Liver (tissue), 9 donors: ENCODE results near the gene PNPLA3. TPM values are rescaled to one million over a fixed set of nuclear protein-coding genes. Genes with fewer than 3 reads are reported as not detected.

Source experiments
- DNase-seq: peaks from one replicate; pipeline ENCODE4 v3.0.0-alpha.2; 2017; ENCODE audit warnings: low spot score
- H3K27ac ChIP-seq, 2 donors: one replicate each; pipeline ENCODE4 v1.7.0; 2013; ENCODE audit warnings: inconsistent platforms in 2 of 2, low read length in 2 of 2, control low read depth in 1 of 2, low read depth in 1 of 2, mild to moderate bottlenecking in 1 of 2
- H3K27me3 ChIP-seq, 4 donors: one replicate each; pipeline versions ENCODE4 v1.6.1 to v1.7.0; 2013; ENCODE audit warnings: low read length in 3 of 4, inconsistent platforms in 1 of 4, mild to moderate bottlenecking in 1 of 4, moderate library complexity in 1 of 4; ENCODE audit not compliant: control insufficient read depth in 4 of 4, insufficient read depth in 4 of 4
- H3K36me3 ChIP-seq, 4 donors: one replicate each; pipeline versions ENCODE4 v1.6.1 to v1.7.0; 2013; ENCODE audit warnings: low read length in 3 of 4, mild to moderate bottlenecking in 3 of 4, low read depth in 1 of 4, moderate library complexity in 1 of 4; ENCODE audit not compliant: control insufficient read depth in 4 of 4, insufficient read depth in 3 of 4
- H3K4me1 ChIP-seq, 4 donors: one replicate each; pipeline versions ENCODE4 v1.6.1 to v1.7.0; 2013; ENCODE audit warnings: low read length in 3 of 4, mild to moderate bottlenecking in 3 of 4, moderate library complexity in 1 of 4; ENCODE audit not compliant: control insufficient read depth in 4 of 4, insufficient read depth in 4 of 4
- H3K4me3 ChIP-seq, 3 donors: one replicate each; pipeline versions ENCODE4 v1.6.1 to v1.7.0; 2013; ENCODE audit warnings: low read length in 3 of 3, control low read depth in 1 of 3, low read depth in 1 of 3, mild to moderate bottlenecking in 1 of 3
- H3K9ac ChIP-seq, 2 donors: one replicate each; pipeline ENCODE4 v1.7.0; 2013; ENCODE audit warnings: low read length in 2 of 2, mild to moderate bottlenecking in 2 of 2, moderate library complexity in 2 of 2, control low read depth in 1 of 2, low read depth in 1 of 2
- H3K9me3 ChIP-seq, 4 donors: one replicate each; pipeline versions ENCODE4 v1.6.1 to v1.7.0; 2013; ENCODE audit warnings: low read length in 3 of 4; ENCODE audit not compliant: control insufficient read depth in 4 of 4
- ATF3 ChIP-seq: IDR thresholded peaks from 2 replicates; pipeline ENCODE4 v1.6.1; 2016; ENCODE audit warnings: antibody characterized with exemption
- CTCF ChIP-seq: fragments of 150-350 bp; IDR thresholded peaks from 2 replicates; pipeline ENCODE4 v1.5.1; 2017; ENCODE audit warnings: improper control_type of control experiment, low read depth, low read length; ENCODE audit not compliant: missing input control
- EGR1 ChIP-seq, 2 donors: IDR thresholded peaks; 2 replicates each; pipeline ENCODE4 v1.6.1; 2016 to 2018; ENCODE audit warnings: antibody characterized with exemption in 2 of 2, low read depth in 2 of 2
- FOXA1 ChIP-seq: IDR thresholded peaks from 2 replicates; pipeline ENCODE4 v1.6.1; 2016; ENCODE audit warnings: antibody characterized with exemption
- FOXA2 ChIP-seq: IDR thresholded peaks from 2 replicates; pipeline ENCODE4 v1.6.1; 2016; ENCODE audit warnings: antibody characterized with exemption
- GABPA ChIP-seq, 2 donors: IDR thresholded peaks in 1 of 2; conservative IDR thresholded peaks in 1 of 2; 2 replicates each; pipeline ENCODE4 v1.6.1; 2016; ENCODE audit warnings: antibody characterized with exemption in 2 of 2, mild to moderate bottlenecking in 1 of 2, moderate library complexity in 1 of 2
- HNF4A ChIP-seq, 2 donors: conservative IDR thresholded peaks; 2 replicates each; pipeline ENCODE4 v1.6.1; 2016; ENCODE audit warnings: antibody characterized with exemption in 2 of 2, mild to moderate bottlenecking in 2 of 2
- HNF4G ChIP-seq: IDR thresholded peaks from 2 replicates; pipeline ENCODE4 v1.6.1; 2016; ENCODE audit warnings: antibody characterized with exemption
- JUND ChIP-seq, 2 donors: IDR thresholded peaks; 2 replicates each; pipeline ENCODE4 v1.6.1; 2016; ENCODE audit warnings: antibody characterized with exemption in 2 of 2
- MAX ChIP-seq: IDR thresholded peaks from 2 replicates; pipeline ENCODE4 v1.6.1; 2016; ENCODE audit warnings: antibody characterized with exemption
- NR2F2 ChIP-seq: IDR thresholded peaks from 2 replicates; pipeline ENCODE4 v1.6.1; 2016; ENCODE audit warnings: antibody characterized with exemption
- RAD21 ChIP-seq, 2 donors: IDR thresholded peaks; 2 replicates each; pipeline ENCODE4 v1.6.1; 2016; ENCODE audit warnings: antibody characterized with exemption in 2 of 2, mild to moderate bottlenecking in 2 of 2
- REST ChIP-seq: IDR thresholded peaks from 2 replicates; pipeline ENCODE4 v1.6.1; 2016; ENCODE audit warnings: antibody characterized with exemption, mild to moderate bottlenecking
- RXRA ChIP-seq, 2 donors: IDR thresholded peaks; 2 replicates each; pipeline ENCODE4 v1.6.1; 2017 to 2018; ENCODE audit warnings: antibody characterized with exemption in 2 of 2, mild to moderate bottlenecking in 1 of 2
- SP1 ChIP-seq: IDR thresholded peaks from 2 replicates; pipeline ENCODE4 v1.6.1; 2018; ENCODE audit warnings: antibody characterized with exemption, mild to moderate bottlenecking
- TAF1 ChIP-seq: conservative IDR thresholded peaks from 2 replicates; pipeline ENCODE4 v1.6.1; 2016; ENCODE audit warnings: antibody characterized with exemption, mild to moderate bottlenecking
- YY1 ChIP-seq: IDR thresholded peaks from 2 replicates; pipeline ENCODE4 v1.6.1; 2016; ENCODE audit warnings: antibody characterized with exemption, mild to moderate bottlenecking
- ZBTB33 ChIP-seq: IDR thresholded peaks from 2 replicates; pipeline ENCODE4 v1.6.1; 2016; ENCODE audit warnings: antibody characterized with exemption
- WGBS: extraction: QIAGEN DNeasy Blood & Tissue Kit; methylation state at CpG from one replicate; pipeline ENCODE4 v1.1.7; 2013; 5-methylcytosine and 5-hydroxymethylcytosine counted together
- polyA plus RNA-seq, 2 donors: library from polyadenylated mRNA; stranded (reverse) in 1 of 2; unstranded in 1 of 2; fragments of 200-250 nt in 1 of 2; fragments of >200 nt in 1 of 2; fragmentation: Nextera tagmentation in 1 of 2; extraction: Ambion mirVana in 1 of 2; gene quantifications; one replicate each; pipeline versions ENCODE4 v1.2.1 to v1.2.3, GENCODE V29; 2013 to 2015
- total RNA-seq, 2 donors: library from RNA; depleted of rRNA; stranded (reverse); fragments of >200 nt; gene quantifications; one replicate each; pipeline ENCODE4 v1.2.3, GENCODE V29; 2014
- donor health status: healthy.
- donor health status: healthy.
- donor health status: healthy.
- donor health status: healthy.
- donor health status: healthy.

The PNPLA3 gene
- total and polyA plus RNA-seq, 4 donors, result 15.9 to 59.1 (median 24.8) TPM

GRCh38 chr22:43905681-43906080, 17.9 kb upstream of the PNPLA3 start:
- no peak for DNase-seq
- H3K4me1 ChIP-seq, result no peaks in the 10 kb centered on the region
- no peak for TF ChIP-seq HNF4G
- no peak for TF ChIP-seq TAF1
- no peak for TF ChIP-seq GABPA (IDR thresholded peaks at IDR 0.05 in 1 of 2, conservative IDR thresholded peaks at IDR 0.05 in 1 of 2)
- no peak for TF ChIP-seq FOXA2
- TF ChIP-seq JUND (IDR thresholded peaks at IDR 0.05), result no peak
- no peak for TF ChIP-seq HNF4A (conservative IDR thresholded peaks at IDR 0.05)
- TF ChIP-seq NR2F2, result no peak
- TF ChIP-seq RXRA (IDR thresholded peaks at IDR 0.05), result no peak
- TF ChIP-seq YY1, result no peak
- no peak for TF ChIP-seq CTCF
- no peak for TF ChIP-seq REST
- no peak for TF ChIP-seq FOXA1
- no peak for TF ChIP-seq MAX
- no peak for TF ChIP-seq ATF3
- TF ChIP-seq RAD21 (IDR thresholded peaks at IDR 0.05), result no peak
- no peak for TF ChIP-seq SP1
- no peak for TF ChIP-seq ZBTB33
- no peak for TF ChIP-seq EGR1 (IDR thresholded peaks at IDR 0.05; ENCODE audit: low read depth in 2 of 2)

More at GRCh38 chr22:43905681-43906080, 17.9 kb upstream of the PNPLA3 start:
- Histone ChIP-seq H3K27me3 (no peaks in the 10 kb centered on the region), H3K9ac (no peak overlapping the region), H3K4me3 (no peak overlapping the region), H3K9me3 (no peaks in the 10 kb centered on the region), H3K27ac (no peak overlapping the region), H3K36me3 (no peaks in the 10 kb centered on the region)
- 59% methylated on average over 7 of the region's 7 CpGs for whole genome bisulfite sequencing
